Erythroblast (primary cell): ENCODE measurements around the gene CDX1.

Source experiments
- GATA1 ChIP-seq: IDR thresholded peaks from 2 replicates; pipeline ENCODE4 v1.6.1; 2011; ENCODE audit warnings: low read depth, mild to moderate bottlenecking, control low read depth, low read length, moderate library complexity
- POLR2A ChIP-seq: IDR thresholded peaks from 2 replicates; pipeline ENCODE4 v1.6.1; 2011; ENCODE audit warnings: mild to moderate bottlenecking, low read length

DNA sequence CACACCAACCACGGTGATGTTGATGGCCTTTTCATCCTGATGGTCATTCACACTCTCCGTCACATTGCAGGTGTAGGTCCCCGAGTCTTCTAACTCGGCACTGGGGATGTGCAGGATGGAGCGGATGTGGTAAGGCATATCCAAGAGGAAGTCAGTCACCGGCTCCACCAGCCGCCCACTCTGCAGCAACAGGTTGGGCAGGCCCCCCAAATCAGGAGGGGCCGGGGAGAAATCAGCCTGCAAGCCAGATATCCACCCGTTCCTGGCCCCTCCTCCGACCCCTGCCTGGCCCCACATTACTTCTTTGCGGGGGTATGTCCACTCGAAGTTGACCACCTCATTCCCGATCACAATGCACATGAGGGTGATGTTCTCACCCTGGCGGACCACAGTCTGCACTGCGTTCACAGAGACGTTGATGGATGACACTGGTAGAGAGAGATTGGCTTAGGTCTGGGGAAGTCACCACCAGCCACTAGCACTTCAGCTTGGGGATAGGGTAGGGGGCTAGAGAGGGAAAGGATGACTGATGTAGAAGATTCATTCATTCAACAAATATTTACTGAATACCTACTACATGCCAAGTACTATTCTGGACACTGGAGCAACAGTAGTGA lies 32.9 kb upstream of the CDX1 start:
- TF ChIP-seq POLR2A (no peak), GATA1 (no peak)
